NB4 (cell line): ENCODE measurements around the gene TMED4.

Experiments
- POLR2A ChIP-seq: IDR thresholded peaks from 2 replicates; pipeline ENCODE4 v1.6.1; 2011; ENCODE audit warnings: mild to moderate bottlenecking; ENCODE audit not compliant: insufficient read length; ENCODE audit errors: extremely low read depth
- TF ChIP-seq, protein P1 (sequence below): IDR thresholded peaks from one replicate; pipeline ENCODE4 v1.5.1; 2012; ENCODE audit warnings: low read depth, low read length
- TF ChIP-seq, protein P2 (sequence below): IDR thresholded peaks from 2 replicates; pipeline ENCODE4 v1.6.1; 2011; ENCODE audit warnings: low read depth, low read length

DNA sequence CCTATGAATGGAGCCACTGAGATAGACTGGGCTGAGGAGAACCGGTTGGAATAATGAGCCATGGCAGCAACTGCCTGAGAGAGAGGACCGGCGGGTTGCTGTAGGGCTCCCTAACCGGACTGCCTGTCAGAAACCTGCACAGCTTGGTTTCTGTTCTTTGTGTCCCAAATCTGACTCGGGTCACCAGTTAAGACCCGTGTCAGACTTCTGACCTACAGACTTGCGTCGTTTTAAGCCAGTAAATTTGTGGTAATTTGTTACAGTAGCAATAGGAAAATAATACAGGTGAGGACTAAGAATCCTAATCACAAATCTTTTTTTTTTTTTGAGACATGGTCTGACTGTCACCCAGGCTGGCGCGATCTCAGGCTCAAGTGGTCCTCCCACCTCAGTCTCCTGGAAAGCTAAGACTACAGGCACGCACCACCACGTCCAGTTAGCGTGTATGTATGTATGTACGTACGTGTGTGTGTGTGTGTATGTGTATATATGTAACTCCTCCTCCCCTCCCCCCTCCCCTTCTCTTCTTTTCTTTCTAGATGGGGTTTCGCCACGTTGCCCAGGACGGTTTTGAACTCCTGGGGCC is 7.7 kb downstream of the TMED4 start:
- TF ChIP-seq, protein P1, sequence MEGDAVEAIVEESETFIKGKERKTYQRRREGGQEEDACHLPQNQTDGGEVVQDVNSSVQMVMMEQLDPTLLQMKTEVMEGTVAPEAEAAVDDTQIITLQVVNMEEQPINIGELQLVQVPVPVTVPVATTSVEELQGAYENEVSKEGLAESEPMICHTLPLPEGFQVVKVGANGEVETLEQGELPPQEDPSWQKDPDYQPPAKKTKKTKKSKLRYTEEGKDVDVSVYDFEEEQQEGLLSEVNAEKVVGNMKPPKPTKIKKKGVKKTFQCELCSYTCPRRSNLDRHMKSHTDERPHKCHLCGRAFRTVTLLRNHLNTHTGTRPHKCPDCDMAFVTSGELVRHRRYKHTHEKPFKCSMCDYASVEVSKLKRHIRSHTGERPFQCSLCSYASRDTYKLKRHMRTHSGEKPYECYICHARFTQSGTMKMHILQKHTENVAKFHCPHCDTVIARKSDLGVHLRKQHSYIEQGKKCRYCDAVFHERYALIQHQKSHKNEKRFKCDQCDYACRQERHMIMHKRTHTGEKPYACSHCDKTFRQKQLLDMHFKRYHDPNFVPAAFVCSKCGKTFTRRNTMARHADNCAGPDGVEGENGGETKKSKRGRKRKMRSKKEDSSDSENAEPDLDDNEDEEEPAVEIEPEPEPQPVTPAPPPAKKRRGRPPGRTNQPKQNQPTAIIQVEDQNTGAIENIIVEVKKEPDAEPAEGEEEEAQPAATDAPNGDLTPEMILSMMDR: no peak
- TF ChIP-seq, protein P2, sequence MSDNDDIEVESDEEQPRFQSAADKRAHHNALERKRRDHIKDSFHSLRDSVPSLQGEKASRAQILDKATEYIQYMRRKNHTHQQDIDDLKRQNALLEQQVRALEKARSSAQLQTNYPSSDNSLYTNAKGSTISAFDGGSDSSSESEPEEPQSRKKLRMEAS: no peak
- TF ChIP-seq POLR2A: no peak
